ENCODE results near the gene RC3H2.
A peak's percentile ranks its signal among the peaks of the same experiment; 100 is the strongest.
"Not testable (repeated sequence)": the region's sequence is repeated elsewhere in the genome, so short reads cannot be mapped to it uniquely, and the experiment has no call there.

RC3H2 gene

DNA sequence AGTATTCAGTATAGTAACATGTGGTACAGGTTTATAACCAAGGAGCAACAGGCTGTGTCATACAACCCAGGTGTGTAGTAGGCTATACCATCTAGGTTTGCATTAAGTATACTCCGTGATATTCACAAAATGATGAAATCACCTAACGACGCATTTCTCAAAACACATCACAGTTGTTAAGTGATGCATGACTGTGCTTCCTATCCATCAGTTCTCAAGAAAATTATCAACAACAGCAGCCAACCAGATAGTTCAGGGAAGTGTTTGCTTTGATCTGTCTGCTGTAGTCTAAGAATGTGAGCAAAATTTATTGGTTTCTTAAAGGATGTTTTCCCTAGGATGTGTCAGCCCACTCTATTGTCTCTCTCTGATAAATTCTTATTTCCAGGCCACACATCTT lies 18.8 kb upstream of the RC3H2 start:
- FAIRE-seq = no peak

- no peak for FAIRE-seq
Measured at GRCh38 chr9:122922713-122923112, 17.6 kb upstream of the RC3H2 start.

DNA sequence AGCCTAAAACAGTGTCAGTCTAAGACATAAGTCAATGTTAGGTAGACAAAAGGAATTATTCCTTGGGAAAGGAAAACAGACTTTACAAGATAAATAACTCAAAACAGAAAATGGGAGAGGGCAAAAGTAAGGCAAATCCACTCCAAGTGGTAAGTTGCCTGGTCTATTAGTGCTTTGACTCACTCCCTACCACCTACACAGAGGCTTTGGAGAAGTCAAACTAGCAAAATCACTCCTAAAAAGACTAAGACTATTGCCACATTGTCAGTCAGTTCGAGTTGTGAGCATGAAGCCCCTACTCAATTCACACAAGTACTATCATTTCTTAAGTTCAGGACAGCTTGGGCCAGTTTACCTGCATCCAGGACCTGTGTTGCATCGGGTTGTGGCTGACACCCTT lies 13.2 kb upstream of the RC3H2 start:
- FAIRE-seq = no peak

DNA sequence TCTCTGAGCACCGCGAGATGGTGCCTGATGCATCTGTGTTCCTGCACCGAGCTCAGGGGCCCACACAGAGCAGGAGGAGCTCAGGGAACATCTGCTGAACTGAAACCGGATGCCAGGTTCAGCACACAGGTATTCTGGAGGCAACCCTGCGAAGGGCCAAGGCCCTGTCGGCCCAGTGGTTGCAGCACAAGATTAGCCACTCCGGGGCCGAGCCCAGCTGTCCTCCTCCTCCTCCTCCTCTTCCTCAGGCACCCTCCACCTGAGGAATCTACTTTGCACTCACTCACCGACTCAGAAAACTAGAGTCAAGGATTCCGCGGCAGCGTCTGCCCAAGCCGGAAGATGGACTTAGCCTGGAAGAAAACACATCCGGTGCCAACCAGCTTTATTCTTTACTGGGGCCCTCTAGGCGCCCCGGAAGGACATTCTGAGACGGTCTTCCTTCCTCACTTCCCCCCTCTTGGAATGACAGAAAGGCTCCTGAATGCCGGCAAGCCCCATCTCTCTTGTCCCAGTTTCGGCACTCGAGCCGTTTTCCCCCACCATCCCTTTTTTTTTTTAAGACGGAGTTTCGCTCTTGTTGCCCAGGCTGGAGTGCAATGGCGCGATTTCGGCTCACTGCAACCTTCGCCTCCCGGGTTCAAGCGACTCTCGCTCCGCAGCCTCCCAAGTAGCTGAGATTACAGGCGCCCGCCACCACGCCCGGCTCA lies 8.0 kb upstream of the RC3H2 start, which contains the start of gene ZBTB6:
TSS of gene ZBTB6 (minus strand) at position 360 of the 710 bp plus-strand sequence. CDS start 1,251 bp downstream, outside the sequence.
- peak; percentile 25 for FAIRE-seq

DNA sequence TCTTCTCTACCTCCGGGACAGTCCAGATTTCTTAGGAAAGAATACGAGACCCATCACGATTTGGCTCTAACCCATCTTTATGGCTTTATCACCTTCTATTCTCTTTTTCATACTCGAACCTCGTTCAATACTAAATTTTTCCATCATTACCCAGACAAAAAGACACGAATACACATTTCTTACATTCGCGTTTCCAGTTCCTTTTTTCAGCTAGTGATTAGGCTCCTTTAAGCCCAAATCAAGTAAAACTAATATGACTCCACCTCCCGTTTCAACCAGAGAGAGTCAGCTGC lies 7.5 kb upstream of the RC3H2 start:
- no peak for FAIRE-seq

- FAIRE-seq = not testable (repeated sequence)
Measured at GRCh38 chr9:122906122-122906521, 963 bp upstream of the RC3H2 start.

DNA sequence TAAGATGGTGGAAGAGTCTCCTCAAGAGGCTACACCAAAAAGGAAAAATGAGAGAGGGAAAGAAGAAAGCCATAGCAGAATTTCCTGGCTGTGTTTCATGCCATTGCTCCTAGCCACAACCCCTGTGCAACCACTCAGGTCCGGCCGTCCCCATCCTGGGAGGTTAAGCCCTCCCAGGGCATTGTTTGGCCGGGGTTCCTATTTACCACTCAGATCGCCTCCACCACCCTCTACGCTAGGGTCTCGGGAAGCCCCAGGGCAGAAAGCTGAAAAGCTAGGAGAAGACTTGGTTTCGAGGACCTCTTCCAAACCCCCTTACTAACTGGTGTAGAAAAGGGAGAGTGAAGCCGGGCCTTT lies 715 bp downstream of the RC3H2 start:
- FAIRE-seq = no peak

DNA sequence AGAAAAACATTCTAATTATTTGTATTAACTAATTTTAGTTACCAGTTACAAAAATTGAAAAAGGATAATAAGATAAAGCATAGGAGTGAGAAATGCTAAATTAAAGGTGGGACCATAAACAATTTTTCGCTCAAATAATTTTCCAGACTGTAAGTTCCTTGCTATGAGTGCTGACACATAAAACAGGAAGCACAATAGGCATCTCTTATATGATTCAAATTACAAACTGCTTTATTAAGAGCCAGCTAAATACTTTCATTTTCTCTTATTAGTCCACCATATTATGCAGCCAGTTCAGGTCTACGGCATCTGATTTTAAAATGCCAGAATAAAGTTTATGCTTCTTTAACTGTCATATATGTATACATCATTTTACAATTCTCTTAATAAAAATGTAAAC lies 4.4 kb downstream of the RC3H2 start:
- no peak for FAIRE-seq

DNA sequence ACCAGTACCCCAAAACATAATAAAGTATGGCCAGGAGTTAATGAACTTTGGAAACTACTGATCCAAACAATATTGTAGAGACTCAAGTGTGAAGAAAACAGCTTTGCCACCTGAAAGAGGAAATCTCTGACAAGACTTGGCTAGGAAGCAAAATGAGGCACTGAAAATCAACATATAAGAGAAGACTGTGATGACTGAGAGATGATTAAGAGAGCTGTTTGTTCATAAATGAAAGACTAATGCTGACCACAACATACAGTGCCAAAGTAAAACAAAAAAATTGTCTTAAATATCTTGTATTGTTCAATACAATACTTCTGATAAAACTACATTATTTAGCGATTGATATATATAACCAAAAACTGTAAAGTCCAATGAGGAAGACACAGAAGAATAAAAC lies 7.2 kb downstream of the RC3H2 start:
- FAIRE-seq = no peak

GRCh38 chr9:122888480-122888879 lies 16.7 kb downstream of the RC3H2 start:
- FAIRE-seq = no peak

- no peak for FAIRE-seq
Measured at GRCh38 chr9:122883125-122883524, 22.0 kb downstream of the RC3H2 start.

DNA sequence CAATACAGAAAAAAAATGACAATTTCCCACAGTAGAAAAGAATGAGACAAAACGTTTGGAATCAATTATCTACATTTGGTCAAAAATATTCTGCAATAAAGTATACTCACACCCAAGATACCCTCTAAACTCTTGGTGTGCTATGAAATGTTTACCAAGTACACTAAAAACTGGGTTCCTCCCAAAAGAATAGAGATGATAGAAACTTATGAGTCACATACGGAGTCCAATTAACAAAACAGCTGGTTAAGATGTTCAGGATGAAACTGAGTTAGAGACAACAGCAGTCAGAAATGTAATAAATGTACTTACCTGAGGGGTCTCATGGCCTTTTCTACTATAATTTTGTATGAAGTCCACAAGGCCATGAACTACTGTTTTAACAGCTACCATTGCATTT lies 25.7 kb downstream of the RC3H2 start:
- FAIRE-seq = no peak

DNA sequence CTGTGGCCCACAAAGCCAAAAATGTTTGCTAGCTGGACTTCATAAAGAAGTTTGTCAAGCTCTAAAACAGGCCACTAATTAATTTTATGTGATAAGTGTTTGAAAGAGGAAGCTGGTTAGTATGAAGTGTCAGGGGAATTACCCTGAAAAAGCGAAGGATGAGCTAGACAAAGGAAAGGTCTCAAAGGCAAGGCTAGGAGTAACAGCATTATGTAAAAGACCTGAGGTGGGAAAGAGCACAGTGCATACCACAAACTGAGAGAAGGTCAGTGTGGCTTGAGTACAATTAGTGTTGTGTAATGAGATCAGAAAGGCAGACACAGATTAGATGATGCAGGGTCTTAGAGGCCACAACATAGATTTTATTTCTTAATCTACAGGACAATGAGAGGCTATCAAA lies 29.6 kb downstream of the RC3H2 start:
- FAIRE-seq = no peak

GRCh38 chr9:122867276-122867675 lies 37.9 kb downstream of the RC3H2 start:
- FAIRE-seq = not testable (repeated sequence)

DNA sequence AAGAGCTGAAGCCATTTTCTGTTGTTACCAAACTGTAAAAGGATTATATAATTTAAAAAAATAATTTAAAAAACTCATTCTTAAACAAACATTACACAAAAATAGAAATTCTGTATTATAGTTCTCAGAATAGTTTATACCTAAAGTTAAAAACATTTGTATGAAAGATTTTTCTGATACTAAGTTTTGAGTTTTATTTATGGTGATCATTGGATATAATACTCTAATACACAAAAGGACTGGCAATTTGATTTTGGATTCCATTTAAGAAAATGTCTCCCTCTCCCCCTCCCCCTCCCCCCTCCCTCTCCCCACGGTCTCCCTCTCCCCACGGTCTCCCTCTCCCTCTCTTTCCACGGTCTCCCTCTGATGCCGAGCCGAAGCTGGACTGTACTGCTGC lies 39.1 kb downstream of the RC3H2 start:
- FAIRE-seq = no peak

DNA sequence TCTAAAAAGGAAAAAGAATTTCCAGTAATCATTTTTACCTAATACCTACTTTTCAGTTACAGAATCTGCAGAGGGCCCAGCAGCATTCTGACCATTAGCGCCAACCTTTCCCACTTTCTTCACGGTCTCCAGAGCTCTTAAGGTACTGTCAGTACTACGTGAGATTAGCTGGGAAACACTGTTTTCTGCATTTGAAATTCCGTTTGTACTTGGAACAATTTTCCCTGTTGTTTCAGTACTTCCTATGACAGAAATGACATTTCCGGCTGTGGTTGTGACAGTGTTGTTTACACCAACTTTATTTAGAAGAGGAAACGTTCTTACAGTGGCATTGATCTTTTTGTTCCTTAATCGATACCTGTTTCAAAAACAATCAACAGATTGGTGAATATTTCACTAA lies 39.9 kb downstream of the RC3H2 start:
- FAIRE-seq = no peak

DNA sequence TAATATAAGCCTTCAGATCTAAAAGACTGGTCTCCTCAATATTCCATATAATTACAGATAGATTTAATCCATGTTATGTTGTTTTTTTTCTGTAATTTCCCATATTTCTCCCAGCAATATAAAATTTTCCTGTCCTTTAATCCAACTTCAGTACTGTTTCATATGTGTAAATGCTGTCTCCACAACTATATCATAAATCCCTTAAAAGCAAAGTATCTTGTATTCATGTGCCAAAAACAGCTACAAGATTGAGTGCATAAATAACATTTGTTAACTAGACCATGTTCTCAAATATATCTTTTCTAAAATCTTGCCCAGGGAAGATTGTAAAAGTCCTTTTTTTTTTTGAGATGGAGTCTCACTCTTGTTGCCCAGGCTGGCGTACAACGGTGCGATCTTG lies 41.8 kb downstream of the RC3H2 start:
- no peak for FAIRE-seq

DNA sequence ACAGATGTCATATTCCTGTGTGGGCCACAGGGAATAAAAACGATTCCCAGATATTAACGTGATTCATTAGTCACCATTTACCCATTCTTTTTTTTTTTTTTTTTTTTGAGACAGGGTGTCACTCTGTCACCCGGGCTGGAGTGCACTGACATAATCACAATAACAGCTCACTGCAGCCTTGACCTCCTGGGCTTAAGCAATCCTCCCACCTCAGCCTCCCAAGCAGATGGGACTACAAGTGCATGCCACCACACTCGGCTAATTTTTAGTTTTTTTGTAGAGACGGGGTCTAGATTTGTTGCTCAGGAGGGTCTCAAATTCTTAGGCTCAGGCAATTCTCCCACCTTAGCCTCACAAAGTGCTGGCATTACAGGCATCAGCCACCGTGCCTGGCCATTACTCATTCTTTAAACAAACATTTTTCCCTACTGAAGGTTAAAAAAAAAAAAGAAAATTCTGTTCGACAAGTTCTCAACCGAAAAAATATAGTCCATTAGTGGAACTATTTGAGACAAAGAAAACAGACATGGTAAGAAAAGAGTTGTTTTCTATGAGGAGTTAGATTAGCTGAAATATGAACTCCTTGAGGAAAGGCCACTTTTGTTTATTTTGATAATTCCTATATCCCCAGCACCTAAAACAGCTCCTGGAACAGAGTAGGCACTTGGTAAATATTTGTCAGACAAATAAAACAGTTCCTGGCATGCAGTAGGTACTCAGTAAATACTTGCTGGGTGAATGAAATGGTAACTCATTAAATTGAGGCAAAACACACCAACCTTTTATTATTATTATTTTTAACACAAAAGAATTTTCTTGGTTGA lies 44.6 kb downstream of the RC3H2 start:
- FAIRE-seq = no peak

DNA sequence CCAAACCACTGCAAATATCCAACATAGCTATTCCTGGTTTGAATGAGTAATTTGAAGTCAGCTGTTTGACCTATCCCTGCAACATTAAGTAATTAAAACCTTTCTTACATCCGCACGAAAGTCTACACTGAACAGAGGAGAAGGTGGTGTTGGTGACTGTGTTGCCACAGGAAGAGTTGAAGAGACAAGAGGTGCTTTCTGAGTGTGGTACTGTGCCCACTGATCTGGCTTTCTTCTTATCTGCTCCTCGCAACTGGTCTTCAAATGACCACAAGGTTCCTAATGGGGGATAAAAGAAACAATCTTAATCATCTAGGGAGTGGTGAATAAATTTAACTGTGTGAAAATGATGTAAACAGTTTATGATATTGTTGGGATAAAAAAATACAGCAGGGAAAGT lies 47.3 kb downstream of the RC3H2 start:
- no peak for FAIRE-seq

GRCh38 chr9:122852085-122852786 lies 52.9 kb downstream of the RC3H2 start:
- FAIRE-seq = not testable (repeated sequence)

DNA sequence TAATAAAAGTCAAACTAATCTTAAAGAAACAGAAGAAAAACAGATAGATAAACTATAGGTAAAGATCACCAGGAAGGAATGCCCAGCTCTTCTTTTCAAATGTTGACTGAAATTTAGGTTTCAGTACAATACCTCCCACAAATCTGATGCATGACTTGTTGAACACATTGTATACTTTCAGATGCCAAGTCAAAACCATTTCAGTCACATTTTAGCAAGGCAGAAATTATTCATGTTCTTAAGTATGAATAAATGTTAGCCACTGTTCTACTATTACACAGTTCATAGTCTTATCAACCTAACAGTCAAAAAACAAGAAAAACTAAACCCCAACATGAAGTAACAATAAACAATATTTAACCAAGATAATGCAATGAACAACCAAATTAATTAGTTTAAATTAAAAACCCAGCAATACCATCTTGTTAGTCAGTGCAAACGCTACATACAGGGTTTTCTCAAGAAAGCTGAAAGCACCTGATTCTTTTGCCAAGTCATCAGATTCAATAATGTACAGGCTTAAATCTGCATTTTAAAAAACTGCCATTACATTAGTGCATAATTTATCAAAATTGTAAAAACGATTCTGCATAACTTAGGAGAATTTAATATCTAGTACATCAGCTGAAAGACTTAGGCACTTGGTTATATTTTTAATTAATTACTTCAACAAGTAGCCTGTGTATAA lies 56.8 kb downstream of the RC3H2 start:
- no peak for FAIRE-seq

DNA sequence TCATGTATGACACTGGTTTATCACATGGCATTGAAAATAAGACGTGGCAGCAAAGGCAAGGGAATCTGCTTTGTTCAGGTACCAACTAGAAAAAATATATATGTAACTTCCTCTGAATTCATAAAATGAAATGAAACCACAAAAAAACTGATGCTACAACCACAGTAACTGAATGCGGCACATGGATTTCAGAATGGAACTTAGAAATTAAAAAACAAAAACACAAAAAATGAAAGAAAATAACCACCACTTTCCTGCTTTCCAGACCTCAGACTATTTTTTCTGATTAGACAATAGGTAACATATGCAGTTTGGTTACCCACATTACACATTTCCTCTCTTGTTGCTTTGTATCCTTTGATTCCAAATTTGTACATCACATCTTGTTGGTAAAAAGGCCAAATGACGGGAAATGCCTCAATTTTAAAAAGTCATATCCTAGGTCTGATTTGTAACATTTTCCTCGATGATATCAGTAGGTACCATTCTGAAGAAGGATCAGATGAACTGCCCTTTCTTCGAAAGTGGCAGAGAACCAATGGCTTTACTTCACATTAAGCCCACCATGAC lies 58.7 kb downstream of the RC3H2 start:
- no peak for FAIRE-seq

GRCh38 chr9:122845116-122845515 lies 60.0 kb downstream of the RC3H2 start:
- FAIRE-seq = no peak
